ENCODE measurements around the gene DGKG. TPM values are rescaled to one million over a fixed set of nuclear protein-coding genes. Genes with fewer than 3 reads are reported as not detected.

Gene DGKG
- total and polyA plus RNA-seq, 4 donors: 0.84 to 7.8 (median 1.7) TPM

GRCh38 chr3:186210852-186211500, 151.1 kb downstream of the DGKG start:
- H3K4me3 ChIP-seq (ENCODE audit: low read depth in 1 of 3, low read length in 3 of 3): no peak overlapping the region
- TF ChIP-seq JUND (IDR thresholded peaks at IDR 0.05) (no peak), MAX (IDR thresholded peaks at IDR 0.05) (no peak), GABPA (IDR thresholded peaks at IDR 0.05 in 1 of 2, conservative IDR thresholded peaks at IDR 0.05 in 1 of 2) (no peak), RXRA (IDR thresholded peaks at IDR 0.05) (no peak), FOXA1 (IDR thresholded peaks at IDR 0.05) (no peak), TAF1 (conservative IDR thresholded peaks at IDR 0.05) (no peak), HNF4G (IDR thresholded peaks at IDR 0.05) (no peak), YY1 (IDR thresholded peaks at IDR 0.05) (no peak), EGR1 (IDR thresholded peaks at IDR 0.05; ENCODE audit: low read depth in 2 of 2) (no peak), HNF4A (conservative IDR thresholded peaks at IDR 0.05) (no peak), RAD21 (IDR thresholded peaks at IDR 0.05) (no peak), CTCF (IDR thresholded peaks at IDR 0.05; ENCODE audit: low read depth, low read length, missing input control) (no peak), SP1 (IDR thresholded peaks at IDR 0.05) (no peak), NR2F2 (IDR thresholded peaks at IDR 0.05) (no peak), ATF3 (IDR thresholded peaks at IDR 0.05) (no peak), FOXA2 (IDR thresholded peaks at IDR 0.05) (no peak), REST (IDR thresholded peaks at IDR 0.05) (no peak), ZBTB33 (IDR thresholded peaks at IDR 0.05) (no peak)
- no peak for DNase-seq (ENCODE audit: low spot score)

More at GRCh38 chr3:186210852-186211500, 151.1 kb downstream of the DGKG start:
- Histone ChIP-seq H3K36me3 (ENCODE audit: control insufficient read depth in 4 of 4, insufficient read depth in 3 of 4, low read depth in 1 of 4, low read length in 3 of 4) (no peaks in the 10 kb centered on the region), H3K4me1 (ENCODE audit: control insufficient read depth in 4 of 4, insufficient read depth in 4 of 4, low read length in 3 of 4) (peaks cover 0 to 11% (median 1%) of the 10 kb centered on the region in 4 donors), H3K9ac (ENCODE audit: low read depth in 1 of 2, low read length in 2 of 2) (no peak overlapping the region), H3K9me3 (ENCODE audit: control insufficient read depth in 4 of 4, low read length in 3 of 4) (no peaks in the 10 kb centered on the region), H3K27me3 (ENCODE audit: control insufficient read depth in 4 of 4, insufficient read depth in 4 of 4, low read length in 3 of 4) (no peaks in the 10 kb centered on the region), H3K27ac (ENCODE audit: low read depth in 1 of 2, low read length in 2 of 2) (no peak overlapping the region)
- 95% methylated on average over 9 of the region's 9 CpGs for WGBS

Data from liver (tissue), 9 donors.